Ishikawa (cell line): ENCODE data around the gene MIB1.

Source experiments
- CEBPB ChIP-seq: IDR thresholded peaks from 2 replicates; pipeline ENCODE4 v1.6.1; 2012
- CREB1 ChIP-seq: IDR thresholded peaks from 2 replicates; pipeline ENCODE4 v1.6.1; 2012; ENCODE audit warnings: low read depth
- EGR1 ChIP-seq: IDR thresholded peaks from 2 replicates; pipeline ENCODE4 v1.6.1; 2012
- EP300 ChIP-seq: IDR thresholded peaks from 2 replicates; pipeline ENCODE4 v1.6.1; 2012; ENCODE audit warnings: borderline replicate concordance
- FOXM1 ChIP-seq: IDR thresholded peaks from 2 replicates; pipeline ENCODE4 v1.6.1; 2012; ENCODE audit warnings: low read depth, borderline replicate concordance
- NFIC ChIP-seq: IDR thresholded peaks from 2 replicates; pipeline ENCODE4 v1.6.1; 2012
- RAD21 ChIP-seq: IDR thresholded peaks from 2 replicates; pipeline ENCODE4 v1.6.1; 2012; ENCODE audit warnings: low read depth
- TAF1 ChIP-seq: IDR thresholded peaks from 2 replicates; pipeline ENCODE4 v1.6.1; 2012; ENCODE audit warnings: low read depth, mild to moderate bottlenecking
- TCF12 ChIP-seq: IDR thresholded peaks from 2 replicates; pipeline ENCODE4 v1.6.1; 2012; ENCODE audit warnings: low read depth
- TEAD4 ChIP-seq: IDR thresholded peaks from 2 replicates; pipeline ENCODE4 v1.6.1; 2012
- YY1 ChIP-seq: IDR thresholded peaks from 2 replicates; pipeline ENCODE4 v1.6.1; 2012; ENCODE audit warnings: low read depth
- ZBTB7A ChIP-seq: IDR thresholded peaks from 2 replicates; pipeline ENCODE4 v1.6.1; 2012; ENCODE audit warnings: low read depth
- TF ChIP-seq, protein P1 (sequence below): IDR thresholded peaks from 2 replicates; pipeline ENCODE4 v1.6.1; 2012; ENCODE audit warnings: low read depth, mild to moderate bottlenecking
- TF ChIP-seq, protein P2 (sequence below): IDR thresholded peaks from 2 replicates; pipeline ENCODE4 v1.6.1; 2012
- TF ChIP-seq, protein P3 (sequence below): IDR thresholded peaks from 2 replicates; pipeline ENCODE4 v1.6.1; 2012

The MIB1 gene

DNA sequence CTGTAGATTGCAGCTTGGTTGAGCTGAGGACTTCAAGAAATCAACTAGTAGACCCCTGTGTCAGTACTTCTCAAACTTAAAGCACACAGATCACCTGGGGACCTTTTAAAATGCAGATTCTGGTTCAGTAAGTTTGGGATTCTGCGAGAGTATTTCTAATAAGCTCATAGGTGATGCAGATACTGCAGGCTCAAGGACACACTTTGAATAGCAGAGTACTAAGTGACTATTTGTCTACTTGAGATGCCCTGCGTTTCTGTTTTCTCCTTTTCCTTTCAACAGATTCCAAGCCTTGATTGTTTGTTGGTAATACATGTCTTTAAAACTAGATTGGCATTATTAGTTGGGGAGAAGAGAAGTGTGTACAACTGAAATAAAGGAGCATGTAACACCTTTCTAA lies 6.7 kb downstream of the MIB1 start:
- TF ChIP-seq NFIC (no peak), ZBTB7A (no peak), RAD21 (no peak), CEBPB (no peak), CREB1 (no peak), TCF12 (no peak), FOXM1 (no peak), EGR1 (no peak)
- TF ChIP-seq, protein P1, sequence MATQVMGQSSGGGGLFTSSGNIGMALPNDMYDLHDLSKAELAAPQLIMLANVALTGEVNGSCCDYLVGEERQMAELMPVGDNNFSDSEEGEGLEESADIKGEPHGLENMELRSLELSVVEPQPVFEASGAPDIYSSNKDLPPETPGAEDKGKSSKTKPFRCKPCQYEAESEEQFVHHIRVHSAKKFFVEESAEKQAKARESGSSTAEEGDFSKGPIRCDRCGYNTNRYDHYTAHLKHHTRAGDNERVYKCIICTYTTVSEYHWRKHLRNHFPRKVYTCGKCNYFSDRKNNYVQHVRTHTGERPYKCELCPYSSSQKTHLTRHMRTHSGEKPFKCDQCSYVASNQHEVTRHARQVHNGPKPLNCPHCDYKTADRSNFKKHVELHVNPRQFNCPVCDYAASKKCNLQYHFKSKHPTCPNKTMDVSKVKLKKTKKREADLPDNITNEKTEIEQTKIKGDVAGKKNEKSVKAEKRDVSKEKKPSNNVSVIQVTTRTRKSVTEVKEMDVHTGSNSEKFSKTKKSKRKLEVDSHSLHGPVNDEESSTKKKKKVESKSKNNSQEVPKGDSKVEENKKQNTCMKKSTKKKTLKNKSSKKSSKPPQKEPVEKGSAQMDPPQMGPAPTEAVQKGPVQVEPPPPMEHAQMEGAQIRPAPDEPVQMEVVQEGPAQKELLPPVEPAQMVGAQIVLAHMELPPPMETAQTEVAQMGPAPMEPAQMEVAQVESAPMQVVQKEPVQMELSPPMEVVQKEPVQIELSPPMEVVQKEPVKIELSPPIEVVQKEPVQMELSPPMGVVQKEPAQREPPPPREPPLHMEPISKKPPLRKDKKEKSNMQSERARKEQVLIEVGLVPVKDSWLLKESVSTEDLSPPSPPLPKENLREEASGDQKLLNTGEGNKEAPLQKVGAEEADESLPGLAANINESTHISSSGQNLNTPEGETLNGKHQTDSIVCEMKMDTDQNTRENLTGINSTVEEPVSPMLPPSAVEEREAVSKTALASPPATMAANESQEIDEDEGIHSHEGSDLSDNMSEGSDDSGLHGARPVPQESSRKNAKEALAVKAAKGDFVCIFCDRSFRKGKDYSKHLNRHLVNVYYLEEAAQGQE, result no peak
- TF ChIP-seq, protein P2, sequence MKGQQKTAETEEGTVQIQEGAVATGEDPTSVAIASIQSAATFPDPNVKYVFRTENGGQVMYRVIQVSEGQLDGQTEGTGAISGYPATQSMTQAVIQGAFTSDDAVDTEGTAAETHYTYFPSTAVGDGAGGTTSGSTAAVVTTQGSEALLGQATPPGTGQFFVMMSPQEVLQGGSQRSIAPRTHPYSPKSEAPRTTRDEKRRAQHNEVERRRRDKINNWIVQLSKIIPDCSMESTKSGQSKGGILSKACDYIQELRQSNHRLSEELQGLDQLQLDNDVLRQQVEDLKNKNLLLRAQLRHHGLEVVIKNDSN, result no peak
- TF ChIP-seq, protein P3, sequence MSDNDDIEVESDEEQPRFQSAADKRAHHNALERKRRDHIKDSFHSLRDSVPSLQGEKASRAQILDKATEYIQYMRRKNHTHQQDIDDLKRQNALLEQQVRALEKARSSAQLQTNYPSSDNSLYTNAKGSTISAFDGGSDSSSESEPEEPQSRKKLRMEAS, result no peak

DNA sequence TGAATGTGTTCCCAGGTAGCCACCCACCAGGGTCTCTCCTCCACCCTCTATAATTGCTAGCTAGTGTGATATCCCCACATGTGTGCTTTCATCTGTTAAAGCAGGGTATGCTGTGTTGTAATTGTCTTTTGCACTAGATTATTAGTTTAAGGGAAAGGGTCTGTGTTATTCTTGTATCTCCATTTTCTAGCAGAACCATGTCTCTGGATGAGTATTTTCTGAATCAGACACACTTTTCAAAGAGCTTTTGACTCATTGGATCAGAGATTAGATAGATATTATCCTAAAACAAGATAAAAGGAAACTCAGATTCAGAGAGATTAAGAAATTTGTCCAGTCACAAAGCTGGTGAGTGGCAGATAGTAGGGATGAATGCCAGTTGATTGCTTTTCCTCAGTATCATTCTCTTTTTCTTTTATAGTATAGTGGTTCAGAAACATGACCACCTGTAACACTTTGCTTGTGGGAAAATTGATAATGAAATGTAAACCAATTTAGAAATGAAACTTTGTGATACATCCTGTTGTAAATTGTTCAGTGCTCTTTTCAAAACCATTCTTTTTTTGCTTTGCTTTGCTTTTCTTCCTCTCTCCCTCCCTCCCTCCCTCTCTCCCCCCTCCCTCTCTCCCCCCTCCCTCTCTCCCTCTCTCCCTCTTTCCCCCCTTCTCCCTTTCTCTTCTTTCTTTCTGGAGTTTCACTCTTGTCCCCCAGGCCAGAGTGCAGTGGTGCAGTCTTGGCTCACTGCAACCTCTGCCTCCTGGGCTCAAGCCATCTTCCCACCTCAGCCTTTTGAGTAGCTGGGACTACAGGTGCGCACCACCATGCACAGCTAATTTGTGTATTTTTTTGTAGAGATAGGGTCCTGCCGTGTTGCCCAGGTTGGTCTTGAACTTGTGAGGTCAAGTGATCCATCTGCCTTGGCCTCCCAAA lies 7.4 kb downstream of the MIB1 start:
- TF ChIP-seq, protein P3, result no peak
- TF ChIP-seq FOXM1 (no peak), TCF12 (no peak), TEAD4 (no peak), TAF1 (no peak), YY1 (no peak), NFIC (no peak), EGR1 (no peak), CEBPB (no peak), RAD21 (no peak), EP300 (no peak), ZBTB7A (no peak)
- TF ChIP-seq, protein P2, result no peak
- TF ChIP-seq, protein P1, result no peak

DNA sequence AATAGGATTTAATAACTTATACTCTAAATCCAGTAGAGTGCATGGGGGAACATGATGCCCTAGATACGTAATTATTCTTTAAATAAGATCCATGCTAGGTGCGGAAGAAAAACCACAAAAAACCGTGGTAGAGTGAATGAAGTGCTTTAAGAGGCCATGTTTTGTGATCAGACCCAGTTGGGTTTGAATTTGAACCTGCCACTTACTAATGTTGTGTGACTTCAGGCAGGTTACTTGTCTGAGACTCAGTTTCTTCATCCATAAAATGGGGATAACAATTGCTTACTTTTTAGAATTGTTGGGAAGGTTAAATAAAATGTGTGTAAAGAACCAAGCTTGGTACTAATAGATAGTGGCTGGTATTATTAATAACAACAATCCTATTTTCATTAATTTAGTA lies 17.2 kb downstream of the MIB1 start:
- TF ChIP-seq TCF12 (no peak), NFIC (no peak), CREB1 (no peak), RAD21 (no peak), TEAD4 (no peak), TAF1 (no peak), EGR1 (no peak), ZBTB7A (no peak), FOXM1 (no peak), YY1 (no peak), CEBPB (no peak), EP300 (no peak)
- TF ChIP-seq, protein P1, result no peak
- TF ChIP-seq, protein P3, result no peak
- TF ChIP-seq, protein P2, result no peak
